ENCODE measurements around the gene AZU1.
"Not testable (repeated sequence)": the region's sequence is repeated elsewhere in the genome, so short reads cannot be mapped to it uniquely, and the experiment has no call there.

Gene AZU1

GRCh38 chr19:810883-811489 is 16.7 kb upstream of the AZU1 start:
- no peak for DNase-seq

- no peak for DNase-seq
Measured at GRCh38 chr19:811506-812048, 16.1 kb upstream of the AZU1 start.

- DNase-seq, result no peak
Measured at GRCh38 chr19:812049-812746, 15.4 kb upstream of the AZU1 start.

- no peak for DNase-seq
Measured at GRCh38 chr19:812747-813218, 14.9 kb upstream of the AZU1 start.

GRCh38 chr19:813219-814151 is 14.2 kb upstream of the AZU1 start:
- DNase-seq, result no peak

- DNase-seq, result no peak
Measured at GRCh38 chr19:814152-815078, 13.2 kb upstream of the AZU1 start.

- DNase-seq, result no peak
Measured at GRCh38 chr19:815079-815774, 12.4 kb upstream of the AZU1 start.

- no peak for DNase-seq
Measured at GRCh38 chr19:815775-816499, 11.7 kb upstream of the AZU1 start.

GRCh38 chr19:816500-816857 is 11.2 kb upstream of the AZU1 start:
- DNase-seq, result no peak

- not testable (repeated sequence) for DNase-seq
Measured at GRCh38 chr19:820212-820611, 7.4 kb upstream of the AZU1 start.

- no peak for DNase-seq
Measured at GRCh38 chr19:821231-821824, 6.3 kb upstream of the AZU1 start.

- no peak for DNase-seq
Measured at GRCh38 chr19:821825-822503, 5.7 kb upstream of the AZU1 start, which contains the start of gene PLPPR3. PLPPR3 (minus strand) TSS chr19:821955; CDS start chr19:821559, 396 bp downstream.

- no peak for DNase-seq
Measured at GRCh38 chr19:823565-824121, 4.0 kb upstream of the AZU1 start.

GRCh38 chr19:824885-825284 is 2.8 kb upstream of the AZU1 start:
- no peak for DNase-seq

- no peak for DNase-seq
Measured at GRCh38 chr19:825897-826644, 1.6 kb upstream of the AZU1 start.

GRCh38 chr19:827314-827709 is 325 bp upstream of the AZU1 start:
- no peak for DNase-seq

- no peak for DNase-seq
Measured at GRCh38 chr19:829129-829758, 1.6 kb downstream of the AZU1 start.
